HEK293 (cell line): Measurements from ENCODE around the gene CRYBA1.

Source experiments
- ZBTB7A ChIP-seq: fragments of 450-650 bp; formaldehyde crosslinking; IDR thresholded peaks from 2 replicates; pipeline ENCODE4 v1.5.1; 2016; ENCODE audit warnings: low read depth, missing biosample characterization, missing genetic modification characterization
- TF ChIP-seq, protein P1 (sequence below): fragments of 450-650 bp; formaldehyde crosslinking; IDR thresholded peaks from 2 replicates; pipeline ENCODE4 v1.5.1; 2016; ENCODE audit warnings: missing biosample characterization, missing genetic modification characterization

- TF ChIP-seq, protein P1, sequence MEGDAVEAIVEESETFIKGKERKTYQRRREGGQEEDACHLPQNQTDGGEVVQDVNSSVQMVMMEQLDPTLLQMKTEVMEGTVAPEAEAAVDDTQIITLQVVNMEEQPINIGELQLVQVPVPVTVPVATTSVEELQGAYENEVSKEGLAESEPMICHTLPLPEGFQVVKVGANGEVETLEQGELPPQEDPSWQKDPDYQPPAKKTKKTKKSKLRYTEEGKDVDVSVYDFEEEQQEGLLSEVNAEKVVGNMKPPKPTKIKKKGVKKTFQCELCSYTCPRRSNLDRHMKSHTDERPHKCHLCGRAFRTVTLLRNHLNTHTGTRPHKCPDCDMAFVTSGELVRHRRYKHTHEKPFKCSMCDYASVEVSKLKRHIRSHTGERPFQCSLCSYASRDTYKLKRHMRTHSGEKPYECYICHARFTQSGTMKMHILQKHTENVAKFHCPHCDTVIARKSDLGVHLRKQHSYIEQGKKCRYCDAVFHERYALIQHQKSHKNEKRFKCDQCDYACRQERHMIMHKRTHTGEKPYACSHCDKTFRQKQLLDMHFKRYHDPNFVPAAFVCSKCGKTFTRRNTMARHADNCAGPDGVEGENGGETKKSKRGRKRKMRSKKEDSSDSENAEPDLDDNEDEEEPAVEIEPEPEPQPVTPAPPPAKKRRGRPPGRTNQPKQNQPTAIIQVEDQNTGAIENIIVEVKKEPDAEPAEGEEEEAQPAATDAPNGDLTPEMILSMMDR (tag by site-specific recombination) = no peak
- no peak for TF ChIP-seq ZBTB7A
Observed at GRCh38 chr17:29253037-29253436, 6.4 kb downstream of the CRYBA1 start.
